ENCODE data around the gene HNRNPF.

HNRNPF gene

GRCh38 chr10:43404704-43405084, 4.3 kb downstream of the HNRNPF start:
- Histone ChIP-seq H3K9ac (ENCODE audit: low read length) (no peak overlapping the region), H3K4me3 (ENCODE audit: low read depth, low read length) (peak overlapping the region; percentile 18; the same call in 1 of the 2 replicates), H3K9me3 (ENCODE audit: control insufficient read depth, insufficient read depth, low read depth, low read length) (no peaks in the 10 kb centered on the region), H3K36me3 (ENCODE audit: control insufficient read depth, insufficient read depth, low read length) (peaks cover 12% of the 10 kb centered on the region), H3K27ac (ENCODE audit: low read depth, low read length) (no peak overlapping the region), H3K4me1 (ENCODE audit: control insufficient read depth, insufficient read depth, low read length) (peaks cover 50% of the 10 kb centered on the region), H3K27me3 (ENCODE audit: control insufficient read depth, insufficient read depth, low read length) (no peaks in the 10 kb centered on the region)

GRCh38 chr10:43403911-43404703, 4.9 kb downstream of the HNRNPF start:
- no peak overlapping the region for H3K27ac ChIP-seq (ENCODE audit: low read depth, low read length)
- H3K36me3 ChIP-seq (ENCODE audit: control insufficient read depth, insufficient read depth, low read length) = peaks cover 18% of the 10 kb centered on the region
- H3K27me3 ChIP-seq (ENCODE audit: control insufficient read depth, insufficient read depth, low read length) = no peaks in the 10 kb centered on the region
- peak overlapping the region; percentile 18; the same call in 1 of the 2 replicates for H3K4me3 ChIP-seq (ENCODE audit: low read depth, low read length)
- H3K9me3 ChIP-seq (ENCODE audit: control insufficient read depth, insufficient read depth, low read depth, low read length) = no peaks in the 10 kb centered on the region
- peaks cover 50% of the 10 kb centered on the region for H3K4me1 ChIP-seq (ENCODE audit: control insufficient read depth, insufficient read depth, low read length)
- no peak overlapping the region for H3K9ac ChIP-seq (ENCODE audit: low read length)

- Histone ChIP-seq H3K27ac (ENCODE audit: low read depth, low read length) (no peak overlapping the region), H3K27me3 (ENCODE audit: control insufficient read depth, insufficient read depth, low read length) (no peaks in the 10 kb centered on the region), H3K9ac (ENCODE audit: low read length) (no peak overlapping the region), H3K36me3 (ENCODE audit: control insufficient read depth, insufficient read depth, low read length) (peaks cover 19% of the 10 kb centered on the region), H3K9me3 (ENCODE audit: control insufficient read depth, insufficient read depth, low read depth, low read length) (no peaks in the 10 kb centered on the region), H3K4me1 (ENCODE audit: control insufficient read depth, insufficient read depth, low read length) (peaks cover 53% of the 10 kb centered on the region), H3K4me3 (ENCODE audit: low read depth, low read length) (no peak overlapping the region)
These were observed 6.0 kb downstream of the HNRNPF start for GRCh38 chr10:43402880-43403452.

- H3K4me3 ChIP-seq (ENCODE audit: low read depth, low read length) = no peak overlapping the region
- peaks cover 19% of the 10 kb centered on the region for H3K36me3 ChIP-seq (ENCODE audit: control insufficient read depth, insufficient read depth, low read length)
- no peak overlapping the region for H3K27ac ChIP-seq (ENCODE audit: low read depth, low read length)
- no peaks in the 10 kb centered on the region for H3K27me3 ChIP-seq (ENCODE audit: control insufficient read depth, insufficient read depth, low read length)
- H3K4me1 ChIP-seq (ENCODE audit: control insufficient read depth, insufficient read depth, low read length) = peaks cover 53% of the 10 kb centered on the region
- no peaks in the 10 kb centered on the region for H3K9me3 ChIP-seq (ENCODE audit: control insufficient read depth, insufficient read depth, low read depth, low read length)
- H3K9ac ChIP-seq (ENCODE audit: low read length) = no peak overlapping the region
These were observed 6.8 kb downstream of the HNRNPF start for GRCh38 chr10:43402176-43402575.

- Histone ChIP-seq H3K36me3 (ENCODE audit: control insufficient read depth, insufficient read depth, low read length) (peaks cover 19% of the 10 kb centered on the region), H3K9ac (ENCODE audit: low read length) (no peak overlapping the region), H3K27me3 (ENCODE audit: control insufficient read depth, insufficient read depth, low read length) (no peaks in the 10 kb centered on the region), H3K4me3 (ENCODE audit: low read depth, low read length) (peak overlapping the region; percentile 0; the same call in 1 of the 2 replicates), H3K9me3 (ENCODE audit: control insufficient read depth, insufficient read depth, low read depth, low read length) (no peaks in the 10 kb centered on the region), H3K27ac (ENCODE audit: low read depth, low read length) (no peak overlapping the region), H3K4me1 (ENCODE audit: control insufficient read depth, insufficient read depth, low read length) (peaks cover 53% of the 10 kb centered on the region)
These were observed 7.4 kb downstream of the HNRNPF start for GRCh38 chr10:43401627-43402026.

- no peak overlapping the region for H3K9ac ChIP-seq (ENCODE audit: low read length)
- H3K4me1 ChIP-seq (ENCODE audit: control insufficient read depth, insufficient read depth, low read length) = peaks cover 52% of the 10 kb centered on the region
- no peaks in the 10 kb centered on the region for H3K9me3 ChIP-seq (ENCODE audit: control insufficient read depth, insufficient read depth, low read depth, low read length)
- no peaks in the 10 kb centered on the region for H3K27me3 ChIP-seq (ENCODE audit: control insufficient read depth, insufficient read depth, low read length)
- H3K27ac ChIP-seq (ENCODE audit: low read depth, low read length) = no peak overlapping the region
- peaks cover 32% of the 10 kb centered on the region for H3K36me3 ChIP-seq (ENCODE audit: control insufficient read depth, insufficient read depth, low read length)
- H3K4me3 ChIP-seq (ENCODE audit: low read depth, low read length) = no peak overlapping the region
These were observed 9.4 kb downstream of the HNRNPF start for GRCh38 chr10:43399320-43400310.

GRCh38 chr10:43398939-43399319, 10.1 kb downstream of the HNRNPF start:
- H3K4me3 ChIP-seq (ENCODE audit: low read depth, low read length) = 0 out of 2 replicates have a peak overlapping the region, but pooled peaks have one; percentile 9
- H3K9me3 ChIP-seq (ENCODE audit: control insufficient read depth, insufficient read depth, low read depth, low read length) = no peaks in the 10 kb centered on the region
- H3K27ac ChIP-seq (ENCODE audit: low read depth, low read length) = no peak overlapping the region
- H3K4me1 ChIP-seq (ENCODE audit: control insufficient read depth, insufficient read depth, low read length) = peaks cover 52% of the 10 kb centered on the region
- H3K36me3 ChIP-seq (ENCODE audit: control insufficient read depth, insufficient read depth, low read length) = peaks cover 39% of the 10 kb centered on the region
- H3K9ac ChIP-seq (ENCODE audit: low read length) = no peak overlapping the region
- no peaks in the 10 kb centered on the region for H3K27me3 ChIP-seq (ENCODE audit: control insufficient read depth, insufficient read depth, low read length)

GRCh38 chr10:43396928-43397624, 11.9 kb downstream of the HNRNPF start:
- H3K27me3 ChIP-seq (ENCODE audit: control insufficient read depth, insufficient read depth, low read length) = no peaks in the 10 kb centered on the region
- peak overlapping the region; percentile 100 for H3K27ac ChIP-seq (ENCODE audit: low read depth, low read length)
- peak overlapping the region; percentile 82 for H3K9ac ChIP-seq (ENCODE audit: low read length)
- peaks cover 50% of the 10 kb centered on the region for H3K36me3 ChIP-seq (ENCODE audit: control insufficient read depth, insufficient read depth, low read length)
- peaks cover 37% of the 10 kb centered on the region for H3K4me1 ChIP-seq (ENCODE audit: control insufficient read depth, insufficient read depth, low read length)
- H3K4me3 ChIP-seq (ENCODE audit: low read depth, low read length) = peak overlapping the region; percentile 63
- H3K9me3 ChIP-seq (ENCODE audit: control insufficient read depth, insufficient read depth, low read depth, low read length) = no peaks in the 10 kb centered on the region

GRCh38 chr10:43396061-43396927, 12.7 kb downstream of the HNRNPF start:
- H3K4me1 ChIP-seq (ENCODE audit: control insufficient read depth, insufficient read depth, low read length) = peaks cover 30% of the 10 kb centered on the region
- H3K4me3 ChIP-seq (ENCODE audit: low read depth, low read length) = peak overlapping the region; percentile 81
- H3K36me3 ChIP-seq (ENCODE audit: control insufficient read depth, insufficient read depth, low read length) = peaks cover 58% of the 10 kb centered on the region
- H3K27me3 ChIP-seq (ENCODE audit: control insufficient read depth, insufficient read depth, low read length) = no peaks in the 10 kb centered on the region
- H3K9ac ChIP-seq (ENCODE audit: low read length) = peak overlapping the region; percentile 100
- H3K9me3 ChIP-seq (ENCODE audit: control insufficient read depth, insufficient read depth, low read depth, low read length) = no peaks in the 10 kb centered on the region
- H3K27ac ChIP-seq (ENCODE audit: low read depth, low read length) = peak overlapping the region; percentile 100
